HEK293 (cell line): ENCODE results near the gene KRT7.

Experiments used
- CTCF ChIA-PET: fragments of 350-600 bp; formaldehyde crosslinking; extraction: SDS; loops from one replicate; lab custom pipeline; 2021; ENCODE audit warnings: antibody characterized with exemption; lab: Yijun Ruan, JAX
- POLR2A ChIA-PET: fragments of 300-600 bp; formaldehyde crosslinking; extraction: SDS; loops from one replicate; lab custom pipeline; 2020; ENCODE audit warnings: antibody characterized with exemption, inconsistent platforms; lab: Yijun Ruan, JAX
- H3K27ac ChIP-seq: fragments of 200-500 bp; sonication (Bioruptor generic); 2 replicates; pipeline ENCODE4 v1.5.1; 2014; ENCODE audit warnings: low read depth, low read length, control low read depth, inconsistent platforms; ENCODE audit errors: extremely low read depth
- H3K36me3 ChIP-seq, 2 experiments: fragments of 200-500 bp in 1 of 2; sonication (Bioruptor generic) in 1 of 2; 1 replicate in 1 of 2; 2 replicates in 1 of 2; pipeline ENCODE4 v1.5.1; 2014 to 2017; ENCODE audit warnings: inconsistent platforms in 2 of 2, low read length in 2 of 2; ENCODE audit not compliant: control insufficient read depth in 2 of 2, insufficient read depth in 1 of 2
- H3K4me1 ChIP-seq: fragments of 200-500 bp; sonication (Bioruptor generic); 2 replicates; pipeline ENCODE4 v1.5.1; 2014; ENCODE audit warnings: mild to moderate bottlenecking, low read length, inconsistent platforms; ENCODE audit not compliant: control insufficient read depth, insufficient read depth
- H3K4me3 ChIP-seq: 2 replicates; pipeline ENCODE4 v1.5.1; 2011; ENCODE audit warnings: low read depth, mild to moderate bottlenecking, control low read depth, low read length, moderate library complexity
- H3K9me3 ChIP-seq: fragments of 200-500 bp; sonication (Bioruptor generic); 2 replicates; pipeline ENCODE4 v1.5.1; 2014; ENCODE audit warnings: low read depth, low read length, inconsistent platforms; ENCODE audit not compliant: control insufficient read depth, insufficient read depth
- EGR2 ChIP-seq: fragments of 450-650 bp; formaldehyde crosslinking; IDR thresholded peaks from 2 replicates; pipeline ENCODE4 v1.5.1; 2016; ENCODE audit warnings: low read depth, missing biosample characterization, missing genetic modification characterization
- HIC1 ChIP-seq: fragments of 450-650 bp; formaldehyde crosslinking; IDR thresholded peaks from 2 replicates; pipeline ENCODE4 v1.5.1; 2016; ENCODE audit warnings: missing biosample characterization, missing genetic modification characterization
- IKZF3 ChIP-seq: fragments of 450-650 bp; IDR thresholded peaks from 2 replicates; pipeline ENCODE4 v1.5.0; 2018; ENCODE audit warnings: missing biosample characterization, mild to moderate bottlenecking, missing genetic modification characterization, moderate library complexity
- MYNN ChIP-seq: fragments of 450-650 bp; formaldehyde crosslinking; IDR thresholded peaks from 2 replicates; pipeline ENCODE4 v1.5.1; 2016; ENCODE audit warnings: missing biosample characterization, missing genetic modification characterization, borderline replicate concordance
- PRDM10 ChIP-seq: fragments of 450-650 bp; formaldehyde crosslinking; IDR thresholded peaks from 2 replicates; pipeline ENCODE4 v1.5.1; 2016; ENCODE audit warnings: missing biosample characterization, missing genetic modification characterization
- RBAK ChIP-seq: fragments of 450-650 bp; formaldehyde crosslinking; IDR thresholded peaks from 2 replicates; pipeline ENCODE4 v1.5.1; 2016; ENCODE audit warnings: missing biosample characterization, missing genetic modification characterization
- ZBTB20 ChIP-seq: fragments of 450-650 bp; formaldehyde crosslinking; IDR thresholded peaks from 2 replicates; pipeline ENCODE4 v1.5.1; 2016; ENCODE audit warnings: missing biosample characterization, missing genetic modification characterization
- ZFP69B ChIP-seq: fragments of 450-650 bp; formaldehyde crosslinking; IDR thresholded peaks from 2 replicates; pipeline ENCODE4 v1.5.1; 2016; ENCODE audit warnings: missing biosample characterization, missing genetic modification characterization
- ZIC2 ChIP-seq: fragments of 450-650 bp; formaldehyde crosslinking; IDR thresholded peaks from 2 replicates; pipeline ENCODE4 v1.5.1; 2016; ENCODE audit warnings: missing biosample characterization, missing genetic modification characterization
- ZNF10 ChIP-seq: fragments of 450-650 bp; formaldehyde crosslinking; IDR thresholded peaks from 2 replicates; pipeline ENCODE4 v1.5.1; 2017; ENCODE audit warnings: missing biosample characterization, missing genetic modification characterization
- ZNF132 ChIP-seq: fragments of 450-650 bp; formaldehyde crosslinking; IDR thresholded peaks from 2 replicates; pipeline ENCODE4 v1.5.1; 2017; ENCODE audit warnings: missing biosample characterization, missing genetic modification characterization, borderline replicate concordance
- ZNF155 ChIP-seq: fragments of 450-650 bp; formaldehyde crosslinking; IDR thresholded peaks from 2 replicates; pipeline ENCODE4 v1.5.1; 2016; ENCODE audit warnings: missing biosample characterization, missing genetic modification characterization
- ZNF19 ChIP-seq: fragments of 450-650 bp; formaldehyde crosslinking; IDR thresholded peaks from 2 replicates; pipeline ENCODE4; 2016; ENCODE audit warnings: missing biosample characterization, missing genetic modification characterization, low read depth
- ZNF248 ChIP-seq: fragments of 450-650 bp; formaldehyde crosslinking; IDR thresholded peaks from 2 replicates; pipeline ENCODE4 v1.5.1; 2017; ENCODE audit warnings: missing biosample characterization, missing genetic modification characterization
- ZNF292 ChIP-seq: fragments of 450-650 bp; formaldehyde crosslinking; IDR thresholded peaks from 2 replicates; pipeline ENCODE4 v1.5.1; 2016; ENCODE audit warnings: low read depth, missing biosample characterization, missing genetic modification characterization, borderline replicate concordance
- ZNF37A ChIP-seq: fragments of 450-650 bp; IDR thresholded peaks from 2 replicates; pipeline ENCODE4 v1.5.1; 2018; ENCODE audit warnings: missing biosample characterization, missing genetic modification characterization
- ZNF391 ChIP-seq: fragments of 450-650 bp; formaldehyde crosslinking; IDR thresholded peaks from 2 replicates; pipeline ENCODE4 v1.5.1; 2016; ENCODE audit warnings: low read depth, missing biosample characterization, missing genetic modification characterization, borderline replicate concordance
- ZNF394 ChIP-seq: fragments of 450-650 bp; formaldehyde crosslinking; IDR thresholded peaks from 2 replicates; pipeline ENCODE4 v1.5.1; 2016; ENCODE audit warnings: missing biosample characterization, missing genetic modification characterization, mild to moderate bottlenecking, moderate library complexity, borderline replicate concordance
- ZNF423 ChIP-seq: fragments of 450-650 bp; formaldehyde crosslinking; IDR thresholded peaks from 2 replicates; pipeline ENCODE4 v1.5.1; 2016; ENCODE audit warnings: missing biosample characterization, missing genetic modification characterization
- ZNF521 ChIP-seq: fragments of 450-650 bp; formaldehyde crosslinking; IDR thresholded peaks from 2 replicates; pipeline ENCODE4 v1.5.1; 2017; ENCODE audit warnings: missing biosample characterization, mild to moderate bottlenecking, missing genetic modification characterization
- ZNF529 ChIP-seq: fragments of 450-650 bp; formaldehyde crosslinking; IDR thresholded peaks from 2 replicates; pipeline ENCODE4 v1.5.1; 2017; ENCODE audit warnings: missing genetic modification characterization, missing biosample characterization; ENCODE audit not compliant: insufficient replicate concordance
- ZNF549 ChIP-seq: fragments of 450-650 bp; IDR thresholded peaks from 2 replicates; pipeline ENCODE4 v1.5.1; 2018; ENCODE audit warnings: missing biosample characterization, missing genetic modification characterization, mild to moderate bottlenecking, inconsistent platforms, moderate library complexity
- ZNF561 ChIP-seq: fragments of 450-650 bp; IDR thresholded peaks from 2 replicates; pipeline ENCODE4 v1.5.1; 2018; ENCODE audit warnings: missing biosample characterization, missing genetic modification characterization, borderline replicate concordance
- ZNF701 ChIP-seq: fragments of 450-650 bp; formaldehyde crosslinking; IDR thresholded peaks from 2 replicates; pipeline ENCODE4 v1.5.1; 2016; ENCODE audit warnings: missing biosample characterization, missing genetic modification characterization
- ZNF76 ChIP-seq: fragments of 450-650 bp; formaldehyde crosslinking; IDR thresholded peaks from 2 replicates; pipeline ENCODE4; 2016; ENCODE audit warnings: low read depth, missing biosample characterization, missing genetic modification characterization, borderline replicate concordance
- ZNF776 ChIP-seq: fragments of 450-650 bp; formaldehyde crosslinking; IDR thresholded peaks from 2 replicates; pipeline ENCODE4 v1.5.0; 2017; ENCODE audit warnings: missing biosample characterization, missing genetic modification characterization, borderline replicate concordance
- ZNF777 ChIP-seq: fragments of 450-650 bp; formaldehyde crosslinking; IDR thresholded peaks from 2 replicates; pipeline ENCODE4 v1.5.1; 2017; ENCODE audit warnings: missing biosample characterization, missing genetic modification characterization, borderline replicate concordance
- TF ChIP-seq, protein P1 (sequence below): fragments of 450-650 bp; formaldehyde crosslinking; IDR thresholded peaks from 2 replicates; pipeline ENCODE4 v1.5.1; 2017; ENCODE audit warnings: missing biosample characterization, missing genetic modification characterization

Gene KRT7

DNA sequence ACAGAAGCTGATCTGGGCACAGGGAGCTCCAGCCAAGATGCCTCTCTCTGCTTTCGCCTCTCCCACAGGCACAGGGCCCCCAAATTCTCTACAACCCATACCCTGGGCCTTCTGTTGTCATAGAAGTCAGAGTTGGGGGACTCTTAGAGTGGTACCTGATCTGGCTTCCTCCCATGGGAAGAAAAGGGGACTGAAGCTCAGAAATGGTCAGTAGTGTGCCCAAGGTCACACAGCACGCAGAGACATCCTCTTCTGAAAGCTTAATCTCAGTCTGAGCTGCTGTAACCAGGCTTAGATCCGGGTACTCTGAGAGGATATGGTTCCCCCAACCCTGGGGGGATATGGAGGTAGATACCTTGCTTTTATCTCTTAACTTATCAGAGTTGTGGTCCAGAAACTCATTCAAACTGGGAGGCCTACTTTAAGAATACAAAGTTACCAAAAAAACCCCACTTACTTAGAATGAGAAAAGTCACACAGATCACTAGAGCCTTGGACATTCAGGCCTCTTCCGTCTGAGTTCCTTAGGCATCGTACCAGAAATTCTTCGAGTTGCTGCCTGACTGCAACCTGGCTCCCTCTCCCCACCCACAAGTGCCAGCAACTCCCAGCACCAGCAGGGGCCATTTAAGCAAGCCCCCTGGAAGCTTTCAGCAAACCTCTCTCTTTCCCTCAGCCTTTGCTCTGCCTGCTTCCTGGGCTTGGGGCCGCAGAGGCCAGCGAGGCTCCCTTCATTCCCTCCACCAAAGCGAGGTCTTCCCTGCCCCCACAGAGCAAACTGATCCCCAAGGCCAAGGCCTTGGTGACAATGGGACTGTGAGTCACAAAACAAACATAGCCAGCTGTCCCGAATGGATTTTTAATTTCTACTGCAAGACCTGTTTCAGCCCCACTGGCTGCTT, 13.9 kb downstream of the KRT7 start (continued):
- TF ChIP-seq ZNF248 (tag by site-specific recombination): no peak
- no peak for TF ChIP-seq ZNF132
- TF ChIP-seq ZNF155 (tag by site-specific recombination): no peak
- no peak for TF ChIP-seq IKZF3 (tag by site-specific recombination)
- TF ChIP-seq ZNF37A: no peak
- TF ChIP-seq ZNF19 (tag by site-specific recombination): no peak
- peak; percentile 50 for TF ChIP-seq ZIC2
- TF ChIP-seq ZNF701 (tag by site-specific recombination): no peak
- no peak for TF ChIP-seq ZNF423 (tag by site-specific recombination)
- no peak for TF ChIP-seq RBAK (tag by site-specific recombination)
- TF ChIP-seq, protein P1, sequence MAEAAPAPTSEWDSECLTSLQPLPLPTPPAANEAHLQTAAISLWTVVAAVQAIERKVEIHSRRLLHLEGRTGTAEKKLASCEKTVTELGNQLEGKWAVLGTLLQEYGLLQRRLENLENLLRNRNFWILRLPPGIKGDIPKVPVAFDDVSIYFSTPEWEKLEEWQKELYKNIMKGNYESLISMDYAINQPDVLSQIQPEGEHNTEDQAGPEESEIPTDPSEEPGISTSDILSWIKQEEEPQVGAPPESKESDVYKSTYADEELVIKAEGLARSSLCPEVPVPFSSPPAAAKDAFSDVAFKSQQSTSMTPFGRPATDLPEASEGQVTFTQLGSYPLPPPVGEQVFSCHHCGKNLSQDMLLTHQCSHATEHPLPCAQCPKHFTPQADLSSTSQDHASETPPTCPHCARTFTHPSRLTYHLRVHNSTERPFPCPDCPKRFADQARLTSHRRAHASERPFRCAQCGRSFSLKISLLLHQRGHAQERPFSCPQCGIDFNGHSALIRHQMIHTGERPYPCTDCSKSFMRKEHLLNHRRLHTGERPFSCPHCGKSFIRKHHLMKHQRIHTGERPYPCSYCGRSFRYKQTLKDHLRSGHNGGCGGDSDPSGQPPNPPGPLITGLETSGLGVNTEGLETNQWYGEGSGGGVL (tag by site-specific recombination): peak; percentile 74
- no peak; the same call in 1 of the 2 replicates for TF ChIP-seq ZNF76 (tag by site-specific recombination)
- TF ChIP-seq ZNF292 (tag by site-specific recombination): no peak
- TF ChIP-seq ZFP69B (tag by site-specific recombination): peak; percentile 48; the same call in 1 of the 2 replicates
- no peak for TF ChIP-seq ZNF521
- TF ChIP-seq ZNF391 (tag by site-specific recombination): no peak
- TF ChIP-seq PRDM10 (tag by site-specific recombination): peak; percentile 59; the same call in 1 of the 2 replicates
- TF ChIP-seq ZNF10 (tag by site-specific recombination): no peak

- CTCF ChIA-PET: interaction anchor here (0.5 to 2.5 kb wide), 4 partner anchors 26 to 1378 kb away, joined by 3 to 11 read pairs (median 4); no protein-coding TSS in a partner anchor
- TF ChIP-seq ZNF777 (tag by site-specific recombination) (no peak), ZNF529 (tag by site-specific recombination) (no peak), ZBTB20 (tag by site-specific recombination) (peak; percentile 17; the same call in 1 of the 2 replicates), EGR2 (tag by site-specific recombination) (peak; percentile 86), ZNF776 (tag by site-specific recombination) (no peak), ZNF549 (tag by site-specific recombination) (no peak), ZNF394 (tag by site-specific recombination) (0 out of 2 replicates have a peak, but pooled peaks have one; percentile 13), HIC1 (tag by site-specific recombination) (no peak), MYNN (tag by site-specific recombination) (no peak), ZNF561 (tag by site-specific recombination) (no peak)
These were observed 14.8 kb downstream of the KRT7 start for GRCh38 chr12:52247622-52248540.

More at GRCh38 chr12:52247622-52248540, 14.8 kb downstream of the KRT7 start:
- Histone ChIP-seq H3K36me3 (no peaks in the 10 kb centered on the region), H3K4me3 (no peak overlapping the region), H3K27ac (peak overlapping the region; percentile 21; the same call in 1 of the 2 replicates), H3K4me1 (peaks cover 18% of the 10 kb centered on the region), H3K9me3 (no peaks in the 10 kb centered on the region)
- POLR2A ChIA-PET: no interaction called here
